B cell (primary cell): ENCODE data around the gene PHC2.

Source experiments
- CTCF ChIP-seq: fragments of 200-600 bp; IDR thresholded peaks from one replicate; pipeline ENCODE4 v1.8.0; 2022; ENCODE audit warnings: antibody characterized with exemption, mild to moderate bottlenecking
- EZH2 ChIP-seq: IDR thresholded peaks from 2 replicates; pipeline ENCODE4 v1.6.1; 2012; ENCODE audit warnings: borderline replicate concordance, low read depth, mild to moderate bottlenecking, moderate library complexity, low read length; ENCODE audit not compliant: insufficient read depth, poor library complexity, severe bottlenecking

- TF ChIP-seq CTCF (no peak), EZH2 (no peak)
These were observed 107.0 kb downstream of the PHC2 start for GRCh38 chr1:33323663-33324477.
